Neural cell (in vitro differentiated cells): Measurements from ENCODE around the gene RSPRY1. TPM values are rescaled to one million over a fixed set of nuclear protein-coding genes. Genes with fewer than 3 reads are reported as not detected.

Experiments
- H2AFZ ChIP-seq: fragments of 200-600, 300-800 bp; sonication (generic), shearing (Covaris generic); 2 replicates; pipeline ENCODE4 v1.6.0; 2014; ENCODE audit warnings: low read depth, mild to moderate bottlenecking, antibody characterized with exemption, low read length, moderate library complexity
- H3F3A ChIP-seq: fragments of 200-600 bp; shearing (Covaris generic); 2 replicates; pipeline ENCODE4 v1.6.1; 2016; ENCODE audit warnings: mild to moderate bottlenecking, moderate library complexity, mixed read lengths, antibody characterized with exemption, low read length; ENCODE audit not compliant: insufficient read depth, poor library complexity, severe bottlenecking
- H3K27ac ChIP-seq: fragments of 200-600, 300-800 bp; sonication (generic), shearing (Covaris generic); 2 replicates; pipeline ENCODE4 v1.5.1; 2014; ENCODE audit warnings: mild to moderate bottlenecking, low read length, moderate library complexity
- H3K27me3 ChIP-seq: fragments of 300-800, 200-600 bp; sonication (generic), shearing (Covaris generic); 2 replicates; pipeline ENCODE4 v1.6.0; 2014; ENCODE audit warnings: mild to moderate bottlenecking, low read depth, low read length, moderate library complexity; ENCODE audit not compliant: insufficient read depth
- H3K36me3 ChIP-seq: fragments of 300-800, 200-600 bp; sonication (generic), shearing (Covaris generic); 2 replicates; pipeline ENCODE4 v1.5.1; 2014; ENCODE audit warnings: mild to moderate bottlenecking, antibody characterized with exemption, low read length, moderate library complexity; ENCODE audit not compliant: insufficient read depth
- H3K4me2 ChIP-seq: fragments of 300-800, 200-600 bp; sonication (generic), shearing (Covaris generic); 2 replicates; pipeline ENCODE4 v1.6.0; 2014; ENCODE audit warnings: mild to moderate bottlenecking, low read length
- H3K4me3 ChIP-seq: fragments of 300-800, 200-600 bp; sonication (generic), shearing (Covaris generic); 2 replicates; pipeline ENCODE4 v1.5.1; 2014; ENCODE audit warnings: mild to moderate bottlenecking, low read length, moderate library complexity
- H3K79me2 ChIP-seq: fragments of 200-600 bp; shearing (Covaris generic); replicated peaks from 2 replicates; pipeline ENCODE4 v1.6.0; 2014; ENCODE audit warnings: mild to moderate bottlenecking, low read length, moderate library complexity; ENCODE audit not compliant: insufficient read depth
- H3K9ac ChIP-seq: fragments of 300-800, 200-600 bp; sonication (generic), shearing (Covaris generic); 2 replicates; pipeline ENCODE4 v1.6.1; 2016; ENCODE audit warnings: mild to moderate bottlenecking, low read length, mixed read lengths
- H3K9me2 ChIP-seq: fragments of 200-600 bp; shearing (Covaris generic); 2 replicates; pipeline ENCODE4 v1.6.1; 2016; ENCODE audit warnings: mild to moderate bottlenecking, low read length, mixed read lengths; ENCODE audit not compliant: insufficient read depth
- H3K9me3 ChIP-seq: fragments of 200-600, 300-800 bp; sonication (generic), shearing (Covaris generic); 2 replicates; pipeline ENCODE4 v1.6.1; 2016; ENCODE audit warnings: mild to moderate bottlenecking, mixed run types, low read length, moderate library complexity, mixed read lengths
- H4K20me1 ChIP-seq: fragments of 200-600 bp; shearing (Covaris generic); 2 replicates; pipeline ENCODE4 v1.6.1; 2016; ENCODE audit warnings: mild to moderate bottlenecking, mixed run types; ENCODE audit not compliant: insufficient read depth
- EP300 ChIP-seq: fragments of 450-650 bp; conservative IDR thresholded peaks from 2 replicates; pipeline ENCODE4 v1.6.1; 2014; ENCODE audit warnings: antibody characterized with exemption, mild to moderate bottlenecking, moderate library complexity; ENCODE audit not compliant: poor library complexity, severe bottlenecking
- EZH2 ChIP-seq: fragments of 200-600, 300-800 bp; shearing (Covaris generic), sonication (generic); IDR thresholded peaks from 2 replicates; pipeline ENCODE4 v1.6.1; 2014; ENCODE audit warnings: antibody characterized with exemption, low read length, borderline replicate concordance, mild to moderate bottlenecking; ENCODE audit not compliant: insufficient read depth, poor library complexity, severe bottlenecking
- MXI1 ChIP-seq: fragments of 450-650 bp; conservative IDR thresholded peaks from 2 replicates; pipeline ENCODE4 v1.6.1; 2014; ENCODE audit warnings: antibody characterized with exemption, mild to moderate bottlenecking; ENCODE audit not compliant: poor library complexity, severe bottlenecking
- POLR2AphosphoS5 ChIP-seq: IDR thresholded peaks from 2 replicates; pipeline ENCODE4 v1.6.1; 2012
- RAD21 ChIP-seq: fragments of 450-650 bp; conservative IDR thresholded peaks from 2 replicates; pipeline ENCODE4 v1.6.1; 2014; ENCODE audit warnings: antibody characterized with exemption, mild to moderate bottlenecking, moderate library complexity
- SMC3 ChIP-seq: fragments of 450-650 bp; conservative IDR thresholded peaks from 2 replicates; pipeline ENCODE4 v1.6.1; 2014; ENCODE audit warnings: antibody characterized with exemption, mild to moderate bottlenecking, moderate library complexity; ENCODE audit not compliant: poor library complexity
- TAF1 ChIP-seq: IDR thresholded peaks from 2 replicates; pipeline ENCODE4 v1.6.1; 2012; ENCODE audit warnings: low read depth
- polyA plus RNA-seq: library from polyadenylated mRNA; depleted of rRNA; stranded (reverse); fragments of >200 nt; gene quantifications from 2 replicates; pipeline ENCODE4 v1.2.3, GENCODE V29; 2014
- TF ChIP-seq, protein P1 (sequence below): fragments of 450-650 bp; IDR thresholded peaks from 2 replicates; pipeline ENCODE4 v1.5.1; 2014; ENCODE audit warnings: antibody characterized with exemption, mild to moderate bottlenecking, moderate library complexity; ENCODE audit not compliant: poor library complexity, severe bottlenecking
- TF ChIP-seq, protein P2 (sequence below): IDR thresholded peaks from 2 replicates; pipeline ENCODE4 v1.6.1; 2012; ENCODE audit warnings: borderline replicate concordance

Gene RSPRY1
- polyA plus RNA-seq, 1 donor from 2014 or later = 62.0 TPM

DNA sequence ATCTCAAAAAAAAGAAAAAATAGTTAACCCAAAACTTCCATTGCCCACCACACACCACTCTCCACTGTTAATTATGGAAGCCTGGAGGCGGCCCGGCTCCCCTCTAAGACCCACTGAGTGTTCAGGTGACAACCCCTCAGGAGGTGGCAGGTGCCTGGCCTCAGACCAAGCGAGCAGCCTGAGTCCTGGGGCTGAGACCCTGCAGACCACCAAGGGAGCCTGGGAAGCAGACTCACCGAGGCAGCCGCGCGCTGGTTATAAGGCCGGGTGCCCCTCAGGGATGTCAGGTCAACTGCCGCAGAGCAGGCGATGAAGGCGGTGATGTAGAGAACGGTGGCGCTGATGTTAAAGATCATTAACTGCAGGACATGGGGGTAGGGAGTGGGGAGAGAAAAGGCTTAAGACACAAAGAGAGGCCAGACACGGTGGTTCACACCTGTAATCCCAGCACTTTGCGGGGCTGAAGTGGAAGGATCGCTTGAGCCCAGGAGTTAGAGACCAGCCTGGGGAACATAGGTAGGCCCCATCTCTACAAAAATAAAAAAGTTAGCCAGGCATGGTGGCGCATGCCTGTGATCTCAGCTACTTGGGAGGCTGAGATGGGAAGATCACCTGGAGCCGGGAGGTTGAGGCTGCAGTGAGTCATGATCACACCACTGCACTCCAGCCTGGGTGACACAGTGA is 72.2 kb downstream of the RSPRY1 start:
- TF ChIP-seq, protein P1, sequence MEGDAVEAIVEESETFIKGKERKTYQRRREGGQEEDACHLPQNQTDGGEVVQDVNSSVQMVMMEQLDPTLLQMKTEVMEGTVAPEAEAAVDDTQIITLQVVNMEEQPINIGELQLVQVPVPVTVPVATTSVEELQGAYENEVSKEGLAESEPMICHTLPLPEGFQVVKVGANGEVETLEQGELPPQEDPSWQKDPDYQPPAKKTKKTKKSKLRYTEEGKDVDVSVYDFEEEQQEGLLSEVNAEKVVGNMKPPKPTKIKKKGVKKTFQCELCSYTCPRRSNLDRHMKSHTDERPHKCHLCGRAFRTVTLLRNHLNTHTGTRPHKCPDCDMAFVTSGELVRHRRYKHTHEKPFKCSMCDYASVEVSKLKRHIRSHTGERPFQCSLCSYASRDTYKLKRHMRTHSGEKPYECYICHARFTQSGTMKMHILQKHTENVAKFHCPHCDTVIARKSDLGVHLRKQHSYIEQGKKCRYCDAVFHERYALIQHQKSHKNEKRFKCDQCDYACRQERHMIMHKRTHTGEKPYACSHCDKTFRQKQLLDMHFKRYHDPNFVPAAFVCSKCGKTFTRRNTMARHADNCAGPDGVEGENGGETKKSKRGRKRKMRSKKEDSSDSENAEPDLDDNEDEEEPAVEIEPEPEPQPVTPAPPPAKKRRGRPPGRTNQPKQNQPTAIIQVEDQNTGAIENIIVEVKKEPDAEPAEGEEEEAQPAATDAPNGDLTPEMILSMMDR = no peak
- TF ChIP-seq TAF1 (no peak), MXI1 (no peak), EP300 (no peak), POLR2AphosphoS5 (no peak), EZH2 (no peak), RAD21 (no peak), SMC3 (no peak)
- TF ChIP-seq, protein P2, sequence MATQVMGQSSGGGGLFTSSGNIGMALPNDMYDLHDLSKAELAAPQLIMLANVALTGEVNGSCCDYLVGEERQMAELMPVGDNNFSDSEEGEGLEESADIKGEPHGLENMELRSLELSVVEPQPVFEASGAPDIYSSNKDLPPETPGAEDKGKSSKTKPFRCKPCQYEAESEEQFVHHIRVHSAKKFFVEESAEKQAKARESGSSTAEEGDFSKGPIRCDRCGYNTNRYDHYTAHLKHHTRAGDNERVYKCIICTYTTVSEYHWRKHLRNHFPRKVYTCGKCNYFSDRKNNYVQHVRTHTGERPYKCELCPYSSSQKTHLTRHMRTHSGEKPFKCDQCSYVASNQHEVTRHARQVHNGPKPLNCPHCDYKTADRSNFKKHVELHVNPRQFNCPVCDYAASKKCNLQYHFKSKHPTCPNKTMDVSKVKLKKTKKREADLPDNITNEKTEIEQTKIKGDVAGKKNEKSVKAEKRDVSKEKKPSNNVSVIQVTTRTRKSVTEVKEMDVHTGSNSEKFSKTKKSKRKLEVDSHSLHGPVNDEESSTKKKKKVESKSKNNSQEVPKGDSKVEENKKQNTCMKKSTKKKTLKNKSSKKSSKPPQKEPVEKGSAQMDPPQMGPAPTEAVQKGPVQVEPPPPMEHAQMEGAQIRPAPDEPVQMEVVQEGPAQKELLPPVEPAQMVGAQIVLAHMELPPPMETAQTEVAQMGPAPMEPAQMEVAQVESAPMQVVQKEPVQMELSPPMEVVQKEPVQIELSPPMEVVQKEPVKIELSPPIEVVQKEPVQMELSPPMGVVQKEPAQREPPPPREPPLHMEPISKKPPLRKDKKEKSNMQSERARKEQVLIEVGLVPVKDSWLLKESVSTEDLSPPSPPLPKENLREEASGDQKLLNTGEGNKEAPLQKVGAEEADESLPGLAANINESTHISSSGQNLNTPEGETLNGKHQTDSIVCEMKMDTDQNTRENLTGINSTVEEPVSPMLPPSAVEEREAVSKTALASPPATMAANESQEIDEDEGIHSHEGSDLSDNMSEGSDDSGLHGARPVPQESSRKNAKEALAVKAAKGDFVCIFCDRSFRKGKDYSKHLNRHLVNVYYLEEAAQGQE = no peak
- H3K27me3 ChIP-seq = no peaks in the 10 kb centered on the region
- H3K4me2 ChIP-seq = no peak overlapping the region
- no peaks in the 10 kb centered on the region for H3K9me2 ChIP-seq
- H3K36me3 ChIP-seq = no peaks in the 10 kb centered on the region
- no peaks in the 10 kb centered on the region for H4K20me1 ChIP-seq
- no peaks in the 10 kb centered on the region for H3K79me2 ChIP-seq
- H3F3A ChIP-seq = no peaks in the 10 kb centered on the region
- H3K4me3 ChIP-seq = no peak overlapping the region
- no peaks in the 10 kb centered on the region for H3K9me3 ChIP-seq
- H3K9ac ChIP-seq = no peak overlapping the region
- H2AFZ ChIP-seq = no peak overlapping the region
- no peak overlapping the region for H3K27ac ChIP-seq

DNA sequence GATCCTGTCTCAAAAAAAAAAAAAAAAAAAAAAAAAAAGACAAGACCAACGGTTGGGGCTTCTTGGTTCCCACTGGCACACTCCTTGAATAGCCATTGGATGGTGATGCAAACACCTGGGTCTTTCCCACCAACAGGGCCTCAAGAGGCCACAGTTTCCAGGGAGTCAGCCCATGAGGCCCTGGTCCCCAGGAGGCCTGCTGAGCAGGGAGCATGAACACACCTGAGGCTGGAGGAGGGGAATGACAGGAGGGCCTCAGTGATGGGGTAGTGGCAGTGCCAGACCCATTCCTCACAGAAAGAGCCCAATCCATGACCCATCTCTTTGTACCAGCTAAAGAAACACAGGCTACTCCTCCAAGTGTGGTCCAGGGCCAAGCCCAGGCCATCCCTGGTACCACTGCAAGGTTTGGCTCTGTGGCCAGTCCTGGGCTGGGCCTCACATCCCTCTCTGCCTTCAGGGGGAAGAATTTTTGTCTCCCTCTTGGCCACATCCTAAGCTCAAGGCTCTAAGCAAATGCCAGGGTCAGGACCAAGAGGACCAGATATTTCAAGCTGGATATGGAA is 72.9 kb downstream of the RSPRY1 start:
- H2AFZ ChIP-seq = no peak overlapping the region

More for the DNA sequence above, 72.9 kb downstream of the RSPRY1 start:
- Histone ChIP-seq H3F3A (no peaks in the 10 kb centered on the region), H3K9ac (no peak overlapping the region), H3K9me3 (no peaks in the 10 kb centered on the region), H3K4me3 (no peak overlapping the region), H3K79me2 (no peaks in the 10 kb centered on the region), H3K27ac (no peak overlapping the region), H3K36me3 (no peaks in the 10 kb centered on the region), H4K20me1 (no peaks in the 10 kb centered on the region), H3K4me2 (no peak overlapping the region), H3K9me2 (no peaks in the 10 kb centered on the region), H3K27me3 (no peaks in the 10 kb centered on the region)
- TF ChIP-seq EZH2 (no peak), MXI1 (no peak), TAF1 (no peak), RAD21 (no peak), POLR2AphosphoS5 (no peak)
- TF ChIP-seq, protein P2 = no peak
- TF ChIP-seq, protein P1 = no peak
